Measurements from ENCODE around the gene SCGB1C2. TPM values are rescaled to one million over a fixed set of nuclear protein-coding genes. Genes with fewer than 3 reads are reported as not detected.
"Not testable (repeated sequence)": the region's sequence is repeated elsewhere in the genome, so short reads cannot be mapped to it uniquely, and the experiment has no call there.

The SCGB1C2 gene
- total RNA-seq, 1 donor from 2014 or later = not detected

GRCh38 chr17:168614-169013 lies 31.2 kb downstream of the SCGB1C2 start:
- H3K4me3 Mint-ChIP-seq (ENCODE audit: low read depth); H3K9me3 Mint-ChIP-seq; intact Hi-C loops (cut with micrococcal nuclease); DNase-seq (ENCODE audit: low spot score); H3K27me3 Mint-ChIP-seq (ENCODE audit: low read depth); H3K36me3 Mint-ChIP-seq (ENCODE audit: low read depth); H3K4me1 Mint-ChIP-seq (ENCODE audit: low read depth); H3K27ac Mint-ChIP-seq: not testable (repeated sequence)

GRCh38 chr17:170130-170670 lies 32.8 kb downstream of the SCGB1C2 start:
- Mint-ChIP-seq H3K27me3 (ENCODE audit: low read depth) (no peaks in the 10 kb centered on the region), H3K27ac (no peak overlapping the region), H3K4me1 (ENCODE audit: low read depth) (peaks cover 9% of the 10 kb centered on the region), H3K9me3 (no peaks in the 10 kb centered on the region), H3K36me3 (ENCODE audit: low read depth) (no peaks in the 10 kb centered on the region), H3K4me3 (ENCODE audit: low read depth) (no peak overlapping the region)
- intact Hi-C loops (cut with micrococcal nuclease) = no loop called here
- no peak for DNase-seq (ENCODE audit: low spot score)

- Mint-ChIP-seq H3K36me3 (ENCODE audit: low read depth) (no peaks in the 10 kb centered on the region), H3K27ac (no peak overlapping the region), H3K27me3 (ENCODE audit: low read depth) (no peaks in the 10 kb centered on the region), H3K4me3 (ENCODE audit: low read depth) (no peak overlapping the region), H3K9me3 (no peaks in the 10 kb centered on the region), H3K4me1 (ENCODE audit: low read depth) (peaks cover 9% of the 10 kb centered on the region)
- intact Hi-C loops (cut with micrococcal nuclease) = no loop called here
- DNase-seq (ENCODE audit: low spot score) = no peak
Measured at GRCh38 chr17:171871-172270, 34.5 kb downstream of the SCGB1C2 start.

- Mint-ChIP-seq H3K4me1 (ENCODE audit: low read depth) (peaks cover 9% of the 10 kb centered on the region), H3K4me3 (ENCODE audit: low read depth) (no peak overlapping the region), H3K36me3 (ENCODE audit: low read depth) (no peaks in the 10 kb centered on the region), H3K9me3 (no peaks in the 10 kb centered on the region), H3K27ac (no peak overlapping the region), H3K27me3 (ENCODE audit: low read depth) (peaks cover 3% of the 10 kb centered on the region)
- no peak for DNase-seq (ENCODE audit: low spot score)
- intact Hi-C loops (cut with micrococcal nuclease) = no loop called here
Measured at GRCh38 chr17:172401-172800, 35.0 kb downstream of the SCGB1C2 start.

- Mint-ChIP-seq H3K27ac (no peak overlapping the region), H3K27me3 (ENCODE audit: low read depth) (peaks cover 13% of the 10 kb centered on the region), H3K9me3 (no peaks in the 10 kb centered on the region), H3K4me1 (ENCODE audit: low read depth) (peaks cover 9% of the 10 kb centered on the region), H3K4me3 (ENCODE audit: low read depth) (no peak overlapping the region), H3K36me3 (ENCODE audit: low read depth) (no peaks in the 10 kb centered on the region)
- DNase-seq (ENCODE audit: low spot score) = no peak
- intact Hi-C loops (cut with micrococcal nuclease) = no loop called here
Measured at GRCh38 chr17:173166-173911, 36.0 kb downstream of the SCGB1C2 start.

- no peaks in the 10 kb centered on the region for H3K9me3 Mint-ChIP-seq
- no peak overlapping the region for H3K4me3 Mint-ChIP-seq (ENCODE audit: low read depth)
- DNase-seq (ENCODE audit: low spot score) = no peak
- H3K36me3 Mint-ChIP-seq (ENCODE audit: low read depth) = no peaks in the 10 kb centered on the region
- H3K4me1 Mint-ChIP-seq (ENCODE audit: low read depth) = no peaks in the 10 kb centered on the region
- intact Hi-C loops (cut with micrococcal nuclease) = no loop called here
- no peak overlapping the region for H3K27ac Mint-ChIP-seq
- H3K27me3 Mint-ChIP-seq (ENCODE audit: low read depth) = peaks cover 25% of the 10 kb centered on the region
Measured at GRCh38 chr17:177155-177554, 39.8 kb downstream of the SCGB1C2 start.

GRCh38 chr17:177762-178161 lies 40.4 kb downstream of the SCGB1C2 start:
- Mint-ChIP-seq H3K27ac (no peak overlapping the region), H3K9me3 (no peaks in the 10 kb centered on the region)
- no peak for DNase-seq (ENCODE audit: low spot score)

GRCh38 chr17:178292-179065 lies 41.1 kb downstream of the SCGB1C2 start:
- Mint-ChIP-seq H3K27ac (no peak overlapping the region), H3K4me1 (ENCODE audit: low read depth) (no peaks in the 10 kb centered on the region), H3K4me3 (ENCODE audit: low read depth) (no peak overlapping the region), H3K36me3 (ENCODE audit: low read depth) (no peaks in the 10 kb centered on the region), H3K9me3 (no peaks in the 10 kb centered on the region), H3K27me3 (ENCODE audit: low read depth) (peaks cover 30% of the 10 kb centered on the region)
- DNase-seq (ENCODE audit: low spot score) = no peak
- intact Hi-C loops (cut with micrococcal nuclease) = no loop called here

More at GRCh38 chr17:177762-178161, 40.4 kb downstream of the SCGB1C2 start:
- Mint-ChIP-seq H3K36me3 (ENCODE audit: low read depth) (no peaks in the 10 kb centered on the region), H3K4me3 (ENCODE audit: low read depth) (no peak overlapping the region), H3K4me1 (ENCODE audit: low read depth) (no peaks in the 10 kb centered on the region), H3K27me3 (ENCODE audit: low read depth) (peaks cover 28% of the 10 kb centered on the region)
- intact Hi-C loops (cut with micrococcal nuclease) = no loop called here

GRCh38 chr17:179066-179432 lies 41.7 kb downstream of the SCGB1C2 start:
- no peak for DNase-seq (ENCODE audit: low spot score)
- Mint-ChIP-seq H3K9me3 (no peaks in the 10 kb centered on the region), H3K4me1 (ENCODE audit: low read depth) (no peaks in the 10 kb centered on the region), H3K27ac (no peak overlapping the region), H3K27me3 (ENCODE audit: low read depth) (peaks cover 34% of the 10 kb centered on the region), H3K4me3 (ENCODE audit: low read depth) (no peak overlapping the region), H3K36me3 (ENCODE audit: low read depth) (no peaks in the 10 kb centered on the region)
- intact Hi-C loops (cut with micrococcal nuclease) = no loop called here

GRCh38 chr17:179781-180380 lies 42.5 kb downstream of the SCGB1C2 start:
- H3K27me3 Mint-ChIP-seq (ENCODE audit: low read depth) = peaks cover 38% of the 10 kb centered on the region
- no peak for DNase-seq (ENCODE audit: low spot score)
- no peaks in the 10 kb centered on the region for H3K36me3 Mint-ChIP-seq (ENCODE audit: low read depth)
- peaks cover under 1% of the 10 kb centered on the region for H3K4me1 Mint-ChIP-seq (ENCODE audit: low read depth)
- intact Hi-C loops (cut with micrococcal nuclease) = no loop called here
- no peak overlapping the region for H3K4me3 Mint-ChIP-seq (ENCODE audit: low read depth)
- H3K27ac Mint-ChIP-seq = no peak overlapping the region
- H3K9me3 Mint-ChIP-seq = no peaks in the 10 kb centered on the region

- no peaks in the 10 kb centered on the region for H3K36me3 Mint-ChIP-seq (ENCODE audit: low read depth)
- peaks cover 44% of the 10 kb centered on the region for H3K27me3 Mint-ChIP-seq (ENCODE audit: low read depth)
- peaks cover 8% of the 10 kb centered on the region for H3K4me1 Mint-ChIP-seq (ENCODE audit: low read depth)
- no peak for DNase-seq (ENCODE audit: low spot score)
- no peak overlapping the region for H3K27ac Mint-ChIP-seq
- intact Hi-C loops (cut with micrococcal nuclease) = no loop called here
- H3K4me3 Mint-ChIP-seq (ENCODE audit: low read depth) = no peak overlapping the region
- H3K9me3 Mint-ChIP-seq = no peaks in the 10 kb centered on the region
Measured at GRCh38 chr17:180381-181244, 43.2 kb downstream of the SCGB1C2 start.

GRCh38 chr17:181245-182049 lies 44.1 kb downstream of the SCGB1C2 start, which contains the start of gene DOC2B:
Gene DOC2B (minus strand): TSS chr17:181650. CDS start chr17:181479, 171 bp downstream.
- H3K27ac Mint-ChIP-seq = no peak within 1 kb of the TSS
- peaks cover 44% of the 10 kb centered on the region for H3K27me3 Mint-ChIP-seq (ENCODE audit: low read depth)
- H3K4me1 Mint-ChIP-seq (ENCODE audit: low read depth) = peaks cover 16% of the 10 kb centered on the region
- H3K9me3 Mint-ChIP-seq = no peaks in the 10 kb centered on the region
- no peaks in the 10 kb centered on the region for H3K36me3 Mint-ChIP-seq (ENCODE audit: low read depth)
- intact Hi-C loops (cut with micrococcal nuclease) = no loop called here
- DNase-seq (ENCODE audit: low spot score) = no peak
- peak within 1 kb of the TSS; percentile 50 for H3K4me3 Mint-ChIP-seq (ENCODE audit: low read depth)

Measured in activated T-helper 2 cell treated with anti-CD3 and anti-CD28 coated beads, Interferon-gamma antibody, Interleukin-2, Interleukin-4, amounts not matched to agents 10 μg/mL and 5 μg/mL and 100 μg/mL, durations not matched to agents 14 hours and 24 hours and 36 hours (primary cell).